ENCODE data around the gene CRYBG1.

- TF ChIP-seq EZH2 (optimal IDR thresholded peaks at IDR 0.05; ENCODE audit: low read depth, low read length) (no peak), CTCF (IDR thresholded peaks at IDR 0.05; ENCODE audit: low read length) (no peak), EZH2phosphoT487 (IDR thresholded peaks at IDR 0.05; ENCODE audit: low read length) (no peak)
Observed at GRCh38 chr6:106440546-106440945, 80.0 kb downstream of the CRYBG1 start.
